Right cardiac atrium (tissue), 5 donors: Measurements from ENCODE around the gene KSR2. TPM values are rescaled to one million over a fixed set of nuclear protein-coding genes. Genes with fewer than 3 reads are reported as not detected.
"Not testable (repeated sequence)": the region's sequence is repeated elsewhere in the genome, so short reads cannot be mapped to it uniquely, and the experiment has no call there.

Experiments used
- ATAC-seq, 2 donors: fragments of 200-7000 bp; cut with Tn5 transposase; one replicate each; pipeline versions ENCODE4 v1.8.0 to v1.9.1; 2020; ENCODE audit warnings: moderate library complexity in 2 of 2, mild to moderate bottlenecking in 1 of 2
- DNase-seq, 3 donors: peaks; one replicate each; pipeline ENCODE4 v3.0.0-alpha.2; 2020
- H3K27ac ChIP-seq: one replicate; pipeline ENCODE4 v1.5.1; 2013; ENCODE audit warnings: mild to moderate bottlenecking, low read length, control low read depth, moderate library complexity
- H3K27me3 ChIP-seq: one replicate; pipeline ENCODE4 v1.6.1; 2013; ENCODE audit not compliant: control insufficient read depth, insufficient read depth
- H3K4me1 ChIP-seq: one replicate; pipeline ENCODE4 v1.6.1; 2013; ENCODE audit warnings: low read length; ENCODE audit not compliant: control insufficient read depth, insufficient read depth
- H3K4me3 ChIP-seq: one replicate; pipeline ENCODE4 v1.5.1; 2013; ENCODE audit warnings: low read length, control low read depth
- H3K9me3 ChIP-seq: one replicate; pipeline ENCODE4 v1.6.1; 2013; ENCODE audit warnings: low read length; ENCODE audit not compliant: control insufficient read depth
- WGBS: extraction: QIAGEN DNeasy Blood & Tissue Kit; methylation state at CpG from one replicate; pipeline ENCODE4 v1.1.7; 2013; 5-methylcytosine and 5-hydroxymethylcytosine counted together
- intact Hi-C, 4 donors: fragments of 100-400 bp; cut with DNase I; formaldehyde crosslinking; loops; one replicate each; pipeline versions ENCODE4 v1.11.0 to v1.14.0; 2022 to 2023
- polyA plus RNA-seq: library from polyadenylated mRNA; stranded (reverse); fragments of 200-250 nt; gene quantifications from one replicate; pipeline ENCODE4 v1.2.3, GENCODE V29; 2013
- total RNA-seq, 4 donors: library from RNA; stranded (reverse); fragmentation: NEBNext Ultra II Directional; extraction: Animal tissue kit (Norgen Biotek cat#: 25700); gene quantifications; one replicate each; pipeline ENCODE4 v1.2.1, GENCODE V29; 2021
- donor health status: healthy with polysubstance abuse.
- donor health status: DM: no; HTN: yes; CAD: no.
- donor health status: DM: no; HTN: no; CAD: no.
- donor health status: DM: no; HTN: yes; CAD: no; lungs with severe emphysema.
- donor health status: DM: yes; HTN: yes; CAD: no.

Gene KSR2
- total and polyA plus RNA-seq, 5 donors, result 0.02 to 0.37 (median 0.03) TPM

GRCh38 chr12:117661471-117661870, 307.3 kb downstream of the KSR2 start:
- Histone ChIP-seq H3K4me1 (no peaks in the 10 kb centered on the region), H3K27me3 (no peaks in the 10 kb centered on the region), H3K27ac (no peak overlapping the region), H3K4me3 (no peak overlapping the region), H3K9me3 (no peaks in the 10 kb centered on the region)
- ATAC-seq, result no peak
- no peak for DNase-seq
- 45% methylated on average over 3 of the region's 3 CpGs for WGBS
- intact Hi-C loops, result no loop called here

GRCh38 chr12:117660896-117661295, 307.9 kb downstream of the KSR2 start:
- Histone ChIP-seq H3K4me3 (no peak overlapping the region), H3K9me3 (no peaks in the 10 kb centered on the region), H3K27me3 (no peaks in the 10 kb centered on the region), H3K4me1 (no peaks in the 10 kb centered on the region), H3K27ac (no peak overlapping the region)
- intact Hi-C loops, result no loop called here
- WGBS, result 52% methylated on average over 3 of the region's 3 CpGs
- DNase-seq (no peak), ATAC-seq (no peak)

- 54% methylated on average over 2 of the region's 2 CpGs for WGBS
- intact Hi-C loops, result no loop called here
- H3K4me3 ChIP-seq, result no peak overlapping the region
- H3K27ac ChIP-seq, result no peak overlapping the region
- DNase-seq, result no peak
- no peaks in the 10 kb centered on the region for H3K9me3 ChIP-seq
- H3K27me3 ChIP-seq, result no peaks in the 10 kb centered on the region
- H3K4me1 ChIP-seq, result no peaks in the 10 kb centered on the region
- no peak for ATAC-seq
Measured at GRCh38 chr12:117658226-117658625, 310.6 kb downstream of the KSR2 start.

- intact Hi-C loops, result no loop called here
- Histone ChIP-seq H3K9me3 (no peaks in the 10 kb centered on the region), H3K4me1 (no peaks in the 10 kb centered on the region), H3K4me3 (no peak overlapping the region), H3K27me3 (no peaks in the 10 kb centered on the region), H3K27ac (no peak overlapping the region)
- ATAC-seq (no peak), DNase-seq (no peak)
Measured at GRCh38 chr12:117649796-117650195, 319.0 kb downstream of the KSR2 start.

GRCh38 chr12:117646520-117646919, 322.3 kb downstream of the KSR2 start:
- Histone ChIP-seq H3K4me1 (no peaks in the 10 kb centered on the region), H3K4me3 (no peak overlapping the region), H3K9me3 (no peaks in the 10 kb centered on the region), H3K27ac (no peak overlapping the region), H3K27me3 (no peaks in the 10 kb centered on the region)
- intact Hi-C loops, result no loop called here
- WGBS, result 34% methylated on average over 7 of the region's 7 CpGs
- DNase-seq, result no peak
- ATAC-seq, result no peak

GRCh38 chr12:117645473-117645872, 323.3 kb downstream of the KSR2 start:
- Histone ChIP-seq H3K9me3 (no peaks in the 10 kb centered on the region), H3K27ac (no peak overlapping the region), H3K27me3 (no peaks in the 10 kb centered on the region), H3K4me1 (no peaks in the 10 kb centered on the region), H3K4me3 (no peak overlapping the region)
- DNase-seq (no peak), ATAC-seq (no peak)
- 69% methylated on average over 3 of the region's 3 CpGs for WGBS
- intact Hi-C loops, result no loop called here

GRCh38 chr12:117643971-117644370, 324.8 kb downstream of the KSR2 start:
- H3K27ac ChIP-seq, result no peak overlapping the region
- 64% methylated on average over 4 of the region's 4 CpGs for WGBS
- no peaks in the 10 kb centered on the region for H3K9me3 ChIP-seq
- no peak for DNase-seq
- no peak for ATAC-seq
- no peaks in the 10 kb centered on the region for H3K27me3 ChIP-seq
- no peak overlapping the region for H3K4me3 ChIP-seq
- intact Hi-C loops, result no loop called here
- H3K4me1 ChIP-seq, result no peaks in the 10 kb centered on the region

- DNase-seq, result no peak
- 69% methylated on average over 7 of the region's 7 CpGs for WGBS
- no peak for ATAC-seq
- Histone ChIP-seq H3K27me3 (no peaks in the 10 kb centered on the region), H3K9me3 (peaks cover 2% of the 10 kb centered on the region), H3K4me1 (no peaks in the 10 kb centered on the region), H3K4me3 (no peak overlapping the region), H3K27ac (no peak overlapping the region)
- intact Hi-C loops, result no loop called here
Measured at GRCh38 chr12:117641885-117642284, 326.9 kb downstream of the KSR2 start.

- Histone ChIP-seq H3K4me1 (no peaks in the 10 kb centered on the region), H3K27me3 (no peaks in the 10 kb centered on the region), H3K4me3 (no peak overlapping the region), H3K27ac (no peak overlapping the region), H3K9me3 (peaks cover 2% of the 10 kb centered on the region)
- DNase-seq (no peak), ATAC-seq (no peak)
- 72% methylated on average over 6 of the region's 6 CpGs for WGBS
- intact Hi-C loops, result no loop called here
Measured at GRCh38 chr12:117640511-117640910, 328.3 kb downstream of the KSR2 start.

- WGBS, result 41% methylated on average over 2 of the region's 2 CpGs
- H3K27ac ChIP-seq, result no peak overlapping the region
- ATAC-seq (no peak), DNase-seq (no peak)
- no peaks in the 10 kb centered on the region for H3K9me3 ChIP-seq
- H3K4me1 ChIP-seq, result no peaks in the 10 kb centered on the region
- intact Hi-C loops, result no loop called here
- no peak overlapping the region for H3K4me3 ChIP-seq
- no peaks in the 10 kb centered on the region for H3K27me3 ChIP-seq
Measured at GRCh38 chr12:117629454-117629853, 339.3 kb downstream of the KSR2 start.

GRCh38 chr12:117628711-117629110, 340.1 kb downstream of the KSR2 start:
- H3K27ac ChIP-seq, H3K4me1 ChIP-seq, DNase-seq, H3K4me3 ChIP-seq, H3K27me3 ChIP-seq, ATAC-seq, intact Hi-C loops, H3K9me3 ChIP-seq: not testable (repeated sequence)
- WGBS, result 72% methylated on average over 7 of the region's 7 CpGs

GRCh38 chr12:117622741-117623140, 346.0 kb downstream of the KSR2 start:
- Histone ChIP-seq H3K9me3 (no peaks in the 10 kb centered on the region), H3K27ac (no peak overlapping the region), H3K4me1 (no peaks in the 10 kb centered on the region), H3K27me3 (no peaks in the 10 kb centered on the region), H3K4me3 (no peak overlapping the region)
- intact Hi-C loops, result no loop called here
- no peak for DNase-seq
- ATAC-seq, result no peak
- WGBS, result 89% methylated on average over 1 of the region's 1 CpG
